HepG2 (cell line): ENCODE measurements around the gene MGAT5. TPM values are rescaled to one million over a fixed set of nuclear protein-coding genes. Genes with fewer than 3 reads are reported as not detected.

Experiments used
- AHDC1 ChIP-seq: sonication (generic); formaldehyde crosslinking; IDR thresholded peaks from 2 replicates; pipeline ENCODE4 v1.5.1; 2020; ENCODE audit warnings: mild to moderate bottlenecking, missing genetic modification reagents, borderline replicate concordance
- BCL3 ChIP-seq: sonication (generic); formaldehyde crosslinking; IDR thresholded peaks from 2 replicates; pipeline ENCODE4 v1.5.1; 2020; ENCODE audit warnings: mild to moderate bottlenecking, missing genetic modification reagents, moderate library complexity
- IRX3 ChIP-seq: sonication (generic); formaldehyde crosslinking; IDR thresholded peaks from 2 replicates; pipeline ENCODE4 v1.8.1; 2023; ENCODE audit warnings: mild to moderate bottlenecking, low read depth, missing genetic modification reagents, borderline replicate concordance
- PTBP1 ChIP-seq: fragments of 200-400 bp; formaldehyde crosslinking; IDR thresholded peaks from 2 replicates; pipeline ENCODE4 v1.6.1; 2018; ENCODE audit warnings: low read length, low read depth; ENCODE audit not compliant: poor library complexity, severe bottlenecking
- REL ChIP-seq: sonication (generic); formaldehyde crosslinking; conservative IDR thresholded peaks from 2 replicates; pipeline ENCODE4 v1.8.0; 2022; ENCODE audit warnings: mild to moderate bottlenecking, missing genetic modification reagents, moderate library complexity
- TBX2 ChIP-seq: sonication (generic); formaldehyde crosslinking; IDR thresholded peaks from 2 replicates; pipeline ENCODE4 v1.5.0; 2020; ENCODE audit warnings: missing genetic modification reagents, mild to moderate bottlenecking, borderline replicate concordance
- ZBTB37 ChIP-seq: sonication (generic); formaldehyde crosslinking; IDR thresholded peaks from 2 replicates; pipeline ENCODE4 v1.4.0; 2020; ENCODE audit warnings: mild to moderate bottlenecking, missing genetic modification reagents
- ZBTB44 ChIP-seq: sonication (generic); formaldehyde crosslinking; IDR thresholded peaks from 2 replicates; pipeline ENCODE4 v1.4.0; 2020; ENCODE audit warnings: missing genetic modification reagents
- ZFP36L2 ChIP-seq: sonication (generic); formaldehyde crosslinking; IDR thresholded peaks from 2 replicates; pipeline ENCODE4 v1.4.0; 2020; ENCODE audit warnings: missing genetic modification reagents
- ZNF441 ChIP-seq: sonication (generic); formaldehyde crosslinking; IDR thresholded peaks from 2 replicates; pipeline ENCODE4 v1.7.0; 2021; ENCODE audit warnings: missing genetic modification reagents, borderline replicate concordance
- ZNF615 ChIP-seq: sonication (generic); formaldehyde crosslinking; IDR thresholded peaks from 2 replicates; pipeline ENCODE4 v1.5.0; 2020; ENCODE audit warnings: mild to moderate bottlenecking, missing genetic modification reagents, borderline replicate concordance
- ZNF709 ChIP-seq: sonication (generic); formaldehyde crosslinking; IDR thresholded peaks from 2 replicates; pipeline ENCODE4 v1.5.0; 2020; ENCODE audit warnings: mild to moderate bottlenecking, missing genetic modification reagents
- ZNF713 ChIP-seq: sonication (generic); formaldehyde crosslinking; IDR thresholded peaks from 2 replicates; pipeline ENCODE4 v1.4.0; 2020; ENCODE audit warnings: mild to moderate bottlenecking, missing genetic modification reagents
- ZNF839 ChIP-seq: sonication (generic); formaldehyde crosslinking; IDR thresholded peaks from 2 replicates; pipeline ENCODE4 v1.4.0; 2020; ENCODE audit warnings: missing genetic modification reagents, mild to moderate bottlenecking, borderline replicate concordance
- ZSCAN20 ChIP-seq: sonication (generic); formaldehyde crosslinking; IDR thresholded peaks from 2 replicates; pipeline ENCODE4 v1.4.0; 2020; ENCODE audit warnings: missing genetic modification reagents, mild to moderate bottlenecking, borderline replicate concordance
- polyA plus RNA-seq, 8 experiments: library from polyadenylated mRNA; depleted of rRNA in 3 of 8; stranded (reverse) in 7 of 8; unstranded in 1 of 8; fragments of >200 nt; fragmentation: Illumina TruSeq in 4 of 8; extraction: Trizol in 4 of 8; gene quantifications; 2 replicates each; pipeline versions ENCODE4 v1.2.1 to v1.2.3, GENCODE V29; 2011 to 2016; ENCODE audit warnings: low read depth in 4 of 8, missing spikeins in 1 of 8, mixed read lengths in 1 of 8; ENCODE audit not compliant: insufficient read depth in 1 of 8
- total RNA-seq, 5 experiments: library from RNA; depleted of rRNA; stranded (reverse); fragments of >200 nt; fragmentation: Illumina TruSeq; extraction: Trizol; gene quantifications; 2 replicates each; pipeline ENCODE4 v1.2.3, GENCODE V29; 2016; ENCODE audit warnings: low read depth in 1 of 5
- TF ChIP-seq, protein P1 (sequence below): sonication (generic); formaldehyde crosslinking; IDR thresholded peaks from 2 replicates; pipeline ENCODE4 v1.8.1; 2023; ENCODE audit warnings: mild to moderate bottlenecking, missing genetic modification reagents
- TF ChIP-seq, protein P2 (sequence below): sonication (generic); formaldehyde crosslinking; IDR thresholded peaks from 2 replicates; pipeline ENCODE4 v1.8.1; 2023; ENCODE audit warnings: mild to moderate bottlenecking, moderate library complexity, missing genetic modification reagents

Gene MGAT5
- total and polyA plus RNA-seq, 2 of the 13 experiments (the other 11 are each of a cell fraction or from before 2014, with no cell fraction given): 33.1 to 60.2 TPM

DNA sequence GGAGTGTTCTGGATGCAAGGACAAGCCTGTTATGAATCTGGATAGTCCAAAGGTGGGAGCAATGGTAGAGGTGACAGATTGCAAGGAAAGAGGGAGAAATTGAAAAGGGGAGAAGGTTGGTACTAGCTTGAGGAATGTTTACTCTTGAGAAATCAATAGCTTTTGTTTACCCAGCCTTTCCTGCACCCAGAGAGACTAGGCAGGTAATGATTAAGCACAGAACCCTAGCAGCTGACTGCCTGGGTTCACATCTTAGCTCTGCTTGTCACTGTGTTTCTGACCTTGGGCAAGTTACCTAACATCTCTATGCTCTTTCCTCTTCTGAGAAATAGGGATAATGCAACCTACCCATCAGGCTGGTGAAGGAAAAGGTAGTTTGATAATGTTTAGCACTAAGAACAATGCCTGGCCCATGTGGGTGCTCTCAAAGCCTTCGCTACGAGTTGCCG lies 178.6 kb downstream of the MGAT5 start (continued):
- TF ChIP-seq AHDC1: peak; percentile 97
- TF ChIP-seq ZNF709 (CRISPR knock-in tag): peak; percentile 42; the same call in 1 of the 2 replicates
- TF ChIP-seq, protein P1, sequence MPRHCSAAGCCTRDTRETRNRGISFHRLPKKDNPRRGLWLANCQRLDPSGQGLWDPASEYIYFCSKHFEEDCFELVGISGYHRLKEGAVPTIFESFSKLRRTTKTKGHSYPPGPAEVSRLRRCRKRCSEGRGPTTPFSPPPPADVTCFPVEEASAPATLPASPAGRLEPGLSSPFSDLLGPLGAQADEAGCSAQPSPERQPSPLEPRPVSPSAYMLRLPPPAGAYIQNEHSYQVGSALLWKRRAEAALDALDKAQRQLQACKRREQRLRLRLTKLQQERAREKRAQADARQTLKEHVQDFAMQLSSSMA (CRISPR knock-in tag): no peak
- TF ChIP-seq ZNF441 (CRISPR knock-in tag): 0 out of 2 replicates have a peak, but pooled peaks have one; percentile 27
- TF ChIP-seq, protein P2, sequence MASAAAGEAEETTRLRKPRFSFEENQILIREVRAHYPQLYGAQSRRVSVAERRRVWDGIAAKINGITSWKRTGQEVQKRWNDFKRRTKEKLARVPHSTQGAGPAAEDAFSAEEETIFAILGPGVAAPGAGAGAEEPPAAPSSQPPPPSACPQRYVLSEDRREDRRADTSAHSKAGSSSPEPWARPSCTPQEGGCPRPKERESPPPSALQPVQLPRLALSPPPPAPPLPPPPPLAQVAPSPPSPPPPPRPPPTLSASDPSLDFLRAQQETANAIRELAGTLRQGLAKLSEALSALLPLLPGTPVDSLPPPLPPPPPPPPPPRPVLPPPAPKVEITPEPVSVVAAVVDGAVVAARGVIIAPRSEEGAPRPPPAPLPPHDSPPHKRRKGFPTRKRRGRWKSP (CRISPR knock-in tag): peak; percentile 80; the same call in 1 of the 2 replicates
- TF ChIP-seq ZBTB44 (CRISPR knock-in tag): 0 out of 2 replicates have a peak, but pooled peaks have one; percentile 20
- TF ChIP-seq ZNF615 (CRISPR knock-in tag): no peak
- no peak for TF ChIP-seq ZFP36L2 (CRISPR knock-in tag)
- TF ChIP-seq BCL3: no peak
- no peak for TF ChIP-seq REL
- TF ChIP-seq PTBP1: no peak
- peak; percentile 81 for TF ChIP-seq TBX2 (CRISPR knock-in tag)
- no peak for TF ChIP-seq IRX3
- no peak for TF ChIP-seq ZNF713 (CRISPR knock-in tag)
- TF ChIP-seq ZNF839 (CRISPR knock-in tag): no peak
- 0 out of 2 replicates have a peak, but pooled peaks have one; percentile 34 for TF ChIP-seq ZBTB37 (CRISPR knock-in tag)
- no peak for TF ChIP-seq ZSCAN20 (CRISPR knock-in tag)
